Right hindlimb (tissue), 1 donor: Measurements from ENCODE around the gene PLSCR1.
"Not testable (repeated sequence)": the region's sequence is repeated elsewhere in the genome, so short reads cannot be mapped to it uniquely, and the experiment has no call there.

Experiments used
- DNase-seq: peaks from one replicate; pipeline ENCODE4 v3.0.0-alpha.2; 2018

The PLSCR1 gene

GRCh38 chr3:146511402-146512134 lies 32.8 kb downstream of the PLSCR1 start:
- DNase-seq: no peak

GRCh38 chr3:146507331-146508120 lies 36.9 kb downstream of the PLSCR1 start:
- DNase-seq: no peak

GRCh38 chr3:146505516-146505915 lies 38.9 kb downstream of the PLSCR1 start:
- no peak for DNase-seq

GRCh38 chr3:146504498-146505197 lies 39.8 kb downstream of the PLSCR1 start:
- DNase-seq: no peak

GRCh38 chr3:146503461-146504202 lies 40.8 kb downstream of the PLSCR1 start:
- DNase-seq: no peak

- no peak for DNase-seq
Measured at GRCh38 chr3:146502887-146503460, 41.4 kb downstream of the PLSCR1 start.

- DNase-seq: no peak
Measured at GRCh38 chr3:146501752-146502151, 42.7 kb downstream of the PLSCR1 start.

- DNase-seq: no peak
Measured at GRCh38 chr3:146499701-146500100, 44.7 kb downstream of the PLSCR1 start.

- no peak for DNase-seq
Measured at GRCh38 chr3:146498002-146498736, 46.2 kb downstream of the PLSCR1 start.

- DNase-seq: not testable (repeated sequence)
Measured at GRCh38 chr3:146497145-146497843, 47.1 kb downstream of the PLSCR1 start.

- DNase-seq: no peak
Measured at GRCh38 chr3:146496726-146497125, 47.7 kb downstream of the PLSCR1 start.

- DNase-seq: no peak
Measured at GRCh38 chr3:146496251-146496650, 48.2 kb downstream of the PLSCR1 start.

GRCh38 chr3:146493761-146494160 lies 50.6 kb downstream of the PLSCR1 start:
- DNase-seq: no peak

GRCh38 chr3:146493221-146493620 lies 51.2 kb downstream of the PLSCR1 start:
- no peak for DNase-seq

GRCh38 chr3:146491303-146491702 lies 53.1 kb downstream of the PLSCR1 start:
- DNase-seq: no peak

- no peak for DNase-seq
Measured at GRCh38 chr3:146485297-146485696, 59.1 kb downstream of the PLSCR1 start.

GRCh38 chr3:146476094-146476740 lies 68.2 kb downstream of the PLSCR1 start:
- no peak for DNase-seq

GRCh38 chr3:146474976-146475375 lies 69.4 kb downstream of the PLSCR1 start:
- not testable (repeated sequence) for DNase-seq

GRCh38 chr3:146473726-146474125 lies 70.7 kb downstream of the PLSCR1 start:
- DNase-seq: no peak

GRCh38 chr3:146472611-146473010 lies 71.8 kb downstream of the PLSCR1 start:
- no peak for DNase-seq

- DNase-seq: no peak
Measured at GRCh38 chr3:146471012-146471411, 73.4 kb downstream of the PLSCR1 start.
